K562 (cell line): ENCODE data around the gene FAM89B. TPM values are rescaled to one million over a fixed set of nuclear protein-coding genes. Genes with fewer than 3 reads are reported as not detected.

Experiments
- EHMT2 ChIP-seq: fragments of 450-650 bp; IDR thresholded peaks from 2 replicates; pipeline ENCODE4 v1.6.1; 2018; ENCODE audit warnings: antibody characterized with exemption
- MCM3 ChIP-seq: fragments of 450-650 bp; IDR thresholded peaks from 2 replicates; pipeline ENCODE4 v1.6.1; 2016
- NFATC3 ChIP-seq: fragments of 450-650 bp; IDR thresholded peaks from 2 replicates; pipeline ENCODE4 v1.6.1; 2017; ENCODE audit warnings: mild to moderate bottlenecking
- NR3C1 ChIP-seq: sonication (generic); formaldehyde crosslinking; IDR thresholded peaks from 2 replicates; pipeline ENCODE4 v1.8.1; 2022; ENCODE audit warnings: missing genetic modification reagents
- POU5F1 ChIP-seq: fragments of 150-350 bp; IDR thresholded peaks from 2 replicates; pipeline ENCODE4 v1.6.1; 2014; ENCODE audit warnings: borderline replicate concordance, low read length, low read depth, mild to moderate bottlenecking; ENCODE audit not compliant: partially characterized antibody
- SMAD1 ChIP-seq: fragments of 150-350 bp; IDR thresholded peaks from 2 replicates; pipeline ENCODE4 v1.6.1; 2014; ENCODE audit warnings: low read length, low read depth; ENCODE audit not compliant: partially characterized antibody
- SMARCA5 ChIP-seq: fragments of 450-650 bp; IDR thresholded peaks from 2 replicates; pipeline ENCODE4 v1.6.1; 2016
- SP2 ChIP-seq: IDR thresholded peaks from 2 replicates; pipeline ENCODE4 v1.6.1; 2011; ENCODE audit warnings: mild to moderate bottlenecking, low read depth, low read length, moderate library complexity; ENCODE audit not compliant: poor library complexity, severe bottlenecking; ENCODE audit errors: extremely low read depth
- STAG1 ChIP-seq: sonication (generic); formaldehyde crosslinking; IDR thresholded peaks from 2 replicates; pipeline ENCODE4 v1.5.0; 2020; ENCODE audit warnings: missing genetic modification reagents, borderline replicate concordance
- TGIF2 ChIP-seq: sonication (generic); formaldehyde crosslinking; IDR thresholded peaks from 2 replicates; pipeline ENCODE4 v1.8.1; 2022; ENCODE audit warnings: mild to moderate bottlenecking, missing genetic modification reagents, moderate library complexity
- ZNF57 ChIP-seq: fragments of 450-650 bp; formaldehyde crosslinking; IDR thresholded peaks from 2 replicates; pipeline ENCODE4 v1.4.0; 2020; ENCODE audit warnings: mild to moderate bottlenecking, moderate library complexity
- ZNF586 ChIP-seq: fragments of 450-650 bp; formaldehyde crosslinking; conservative IDR thresholded peaks from 2 replicates; pipeline ENCODE4 v1.4.0; 2020; ENCODE audit warnings: mild to moderate bottlenecking, moderate library complexity
- ZNF696 ChIP-seq: fragments of 250-450 bp; sonication (Bioruptor Pico); conservative IDR thresholded peaks from 2 replicates; pipeline ENCODE4 v1.4.0; 2020; ENCODE audit warnings: mild to moderate bottlenecking, moderate library complexity
- polyA plus RNA-seq, 8 experiments: library from polyadenylated mRNA; depleted of rRNA in 4 of 8; stranded (reverse) in 5 of 8; unstranded in 3 of 8; fragments of >200 nt; fragmentation: Nextera tagmentation in 2 of 8; fragmentation: Illumina TruSeq in 1 of 8; extraction: Ambion mirVana in 2 of 8; extraction: Trizol in 1 of 8; gene quantifications; 2 replicates each; pipeline versions ENCODE4 v1.2.1 to v1.2.3, GENCODE V29; 2011 to 2014; ENCODE audit warnings: inconsistent platforms in 1 of 8, missing spikeins in 1 of 8
- total RNA-seq, 7 experiments: library from RNA; depleted of rRNA in 6 of 7; stranded (reverse); fragments of >200 nt in 6 of 7; fragmentation: Illumina TruSeq in 2 of 7; extraction: Trizol in 2 of 7; gene quantifications; 2 replicates each; pipeline versions ENCODE4 v1.2.1 to v1.2.3, GENCODE V29; 2011 to 2021; ENCODE audit warnings: low replicate concordance in 1 of 7
- TF ChIP-seq, protein P1 (sequence below): fragments of 250-450 bp; sonication (Bioruptor Pico); IDR thresholded peaks from 2 replicates; pipeline ENCODE4 v1.4.0; 2020; ENCODE audit warnings: mild to moderate bottlenecking, moderate library complexity, borderline replicate concordance
- TF ChIP-seq, protein P2 (sequence below): sonication (generic); formaldehyde crosslinking; IDR thresholded peaks from 2 replicates; pipeline ENCODE4 v1.8.1; 2023; ENCODE audit warnings: mild to moderate bottlenecking, missing genetic modification reagents
- TF ChIP-seq, protein P3 (sequence below): fragments of 450-650 bp; IDR thresholded peaks from 2 replicates; pipeline ENCODE4 v1.6.1; 2016; ENCODE audit warnings: antibody characterized with exemption

The FAM89B gene
- total and polyA plus RNA-seq, 9 of the 15 experiments (the other 6 are each of a cell fraction or from before 2014, with no cell fraction given): 0.32 to 27.6 (median 11.9) TPM

DNA sequence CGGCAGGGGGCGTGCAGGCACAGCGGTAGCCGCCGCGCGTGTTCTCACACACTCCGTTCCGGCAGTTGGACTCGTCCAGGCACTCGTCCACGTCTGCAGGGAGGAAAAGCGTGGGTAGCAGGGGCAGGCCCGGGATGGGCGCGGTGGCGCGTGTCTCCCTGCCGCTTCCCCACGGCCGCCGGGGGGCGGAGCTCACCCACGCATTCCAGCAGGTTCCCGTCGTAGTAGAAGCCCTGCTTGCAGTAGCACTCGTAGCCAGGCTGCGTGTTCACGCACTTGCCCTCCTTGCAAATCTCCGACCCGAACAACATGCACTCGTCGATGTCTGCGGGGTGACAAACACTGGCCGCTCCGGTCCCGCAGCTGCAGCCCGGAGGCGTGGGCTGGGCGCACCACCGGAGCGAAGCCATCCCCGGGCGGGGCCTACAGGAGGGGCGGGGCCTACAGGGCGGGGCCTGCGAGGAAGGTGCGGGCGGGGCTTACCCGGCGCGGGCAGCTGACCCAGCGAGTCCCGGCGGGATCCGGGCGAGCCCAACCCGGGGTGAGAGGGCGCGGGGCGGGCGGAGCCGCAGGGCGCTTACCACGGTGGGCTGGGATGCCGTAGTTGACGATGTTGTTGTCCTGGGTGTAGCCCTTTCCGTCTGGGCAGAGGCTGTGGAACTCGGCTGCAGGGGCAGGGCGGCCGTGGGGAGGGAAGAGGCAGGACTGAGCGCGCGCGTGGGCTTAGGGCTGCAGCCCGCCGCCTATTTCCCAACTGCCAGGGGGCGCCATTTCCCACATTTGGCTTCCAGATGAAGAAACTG, 31.8 kb upstream of the FAM89B start (continued):
- TF ChIP-seq ZNF57 (CRISPR knock-in tag) (no peak), TGIF2 (CRISPR knock-in tag) (no peak), SP2 (no peak), SMARCA5 (0 out of 2 replicates have a peak, but pooled peaks have one; percentile 18), STAG1 (peak; percentile 75; the same call in 1 of the 2 replicates), NFATC3 (peak; percentile 80; the same call in 1 of the 2 replicates), ZNF696 (CRISPR knock-in tag) (no peak), ZNF586 (CRISPR knock-in tag) (no peak), MCM3 (no peak), EHMT2 (no peak), POU5F1 (no peak), NR3C1 (CRISPR knock-in tag) (0 out of 2 replicates have a peak, but pooled peaks have one; percentile 16), SMAD1 (no peak)
- TF ChIP-seq, protein P1, sequence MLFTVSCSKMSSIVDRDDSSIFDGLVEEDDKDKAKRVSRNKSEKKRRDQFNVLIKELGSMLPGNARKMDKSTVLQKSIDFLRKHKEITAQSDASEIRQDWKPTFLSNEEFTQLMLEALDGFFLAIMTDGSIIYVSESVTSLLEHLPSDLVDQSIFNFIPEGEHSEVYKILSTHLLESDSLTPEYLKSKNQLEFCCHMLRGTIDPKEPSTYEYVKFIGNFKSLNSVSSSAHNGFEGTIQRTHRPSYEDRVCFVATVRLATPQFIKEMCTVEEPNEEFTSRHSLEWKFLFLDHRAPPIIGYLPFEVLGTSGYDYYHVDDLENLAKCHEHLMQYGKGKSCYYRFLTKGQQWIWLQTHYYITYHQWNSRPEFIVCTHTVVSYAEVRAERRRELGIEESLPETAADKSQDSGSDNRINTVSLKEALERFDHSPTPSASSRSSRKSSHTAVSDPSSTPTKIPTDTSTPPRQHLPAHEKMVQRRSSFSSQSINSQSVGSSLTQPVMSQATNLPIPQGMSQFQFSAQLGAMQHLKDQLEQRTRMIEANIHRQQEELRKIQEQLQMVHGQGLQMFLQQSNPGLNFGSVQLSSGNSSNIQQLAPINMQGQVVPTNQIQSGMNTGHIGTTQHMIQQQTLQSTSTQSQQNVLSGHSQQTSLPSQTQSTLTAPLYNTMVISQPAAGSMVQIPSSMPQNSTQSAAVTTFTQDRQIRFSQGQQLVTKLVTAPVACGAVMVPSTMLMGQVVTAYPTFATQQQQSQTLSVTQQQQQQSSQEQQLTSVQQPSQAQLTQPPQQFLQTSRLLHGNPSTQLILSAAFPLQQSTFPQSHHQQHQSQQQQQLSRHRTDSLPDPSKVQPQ (CRISPR knock-in tag): no peak
- TF ChIP-seq, protein P2, sequence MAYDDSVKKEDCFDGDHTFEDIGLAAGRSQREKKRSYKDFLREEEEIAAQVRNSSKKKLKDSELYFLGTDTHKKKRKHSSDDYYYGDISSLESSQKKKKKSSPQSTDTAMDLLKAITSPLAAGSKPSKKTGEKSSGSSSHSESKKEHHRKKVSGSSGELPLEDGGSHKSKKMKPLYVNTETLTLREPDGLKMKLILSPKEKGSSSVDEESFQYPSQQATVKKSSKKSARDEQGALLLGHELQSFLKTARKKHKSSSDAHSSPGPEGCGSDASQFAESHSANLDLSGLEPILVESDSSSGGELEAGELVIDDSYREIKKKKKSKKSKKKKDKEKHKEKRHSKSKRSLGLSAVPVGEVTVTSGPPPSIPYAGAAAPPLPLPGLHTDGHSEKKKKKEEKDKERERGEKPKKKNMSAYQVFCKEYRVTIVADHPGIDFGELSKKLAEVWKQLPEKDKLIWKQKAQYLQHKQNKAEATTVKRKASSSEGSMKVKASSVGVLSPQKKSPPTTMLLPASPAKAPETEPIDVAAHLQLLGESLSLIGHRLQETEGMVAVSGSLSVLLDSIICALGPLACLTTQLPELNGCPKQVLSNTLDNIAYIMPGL (CRISPR knock-in tag): no peak
- TF ChIP-seq, protein P3, sequence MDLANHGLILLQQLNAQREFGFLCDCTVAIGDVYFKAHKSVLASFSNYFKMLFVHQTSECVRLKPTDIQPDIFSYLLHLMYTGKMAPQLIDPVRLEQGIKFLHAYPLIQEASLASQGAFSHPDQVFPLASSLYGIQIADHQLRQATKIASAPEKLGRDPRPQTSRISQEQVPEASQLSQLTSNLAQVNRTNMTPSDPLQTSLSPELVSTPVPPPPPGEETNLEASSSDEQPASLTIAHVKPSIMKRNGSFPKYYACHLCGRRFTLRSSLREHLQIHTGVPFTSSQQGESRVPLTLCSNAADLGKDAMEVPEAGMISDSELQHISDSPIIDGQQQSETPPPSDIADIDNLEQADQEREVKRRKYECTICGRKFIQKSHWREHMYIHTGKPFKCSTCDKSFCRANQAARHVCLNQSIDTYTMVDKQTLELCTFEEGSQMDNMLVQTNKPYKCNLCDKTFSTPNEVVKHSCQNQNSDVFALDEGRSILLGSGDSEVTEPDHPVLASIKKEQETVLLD: peak; percentile 74
